K562 (cell line): ENCODE results near the gene NDUFB10. TPM values are rescaled to one million over a fixed set of nuclear protein-coding genes. Genes with fewer than 3 reads are reported as not detected.
A peak's percentile ranks its signal among the peaks of the same experiment; 100 is the strongest.

Source experiments
- ARID1B ChIP-seq: fragments of 450-650 bp; IDR thresholded peaks from 2 replicates; pipeline ENCODE4 v1.6.1; 2016; ENCODE audit warnings: antibody characterized with exemption, mild to moderate bottlenecking, inconsistent platforms
- FOXK2 ChIP-seq, 2 experiments: fragments of 450-650 bp; IDR thresholded peaks in 1 of 2; conservative IDR thresholded peaks in 1 of 2; 2 replicates each; pipeline ENCODE4 v1.6.1; 2016; ENCODE audit warnings: low read depth in 2 of 2, mild to moderate bottlenecking in 1 of 2
- HDAC8 ChIP-seq: fragments of 450-650 bp; IDR thresholded peaks from 2 replicates; pipeline ENCODE4 v1.6.1; 2016; ENCODE audit warnings: mild to moderate bottlenecking, missing genetic modification characterization, moderate library complexity, missing compliant biosample characterization
- MAFF ChIP-seq: IDR thresholded peaks from 2 replicates; pipeline ENCODE4 v1.6.1; 2012; ENCODE audit warnings: low read length, improper control_type of control experiment
- MAFK ChIP-seq: IDR thresholded peaks from 2 replicates; pipeline ENCODE4 v1.6.1; 2011; ENCODE audit warnings: low read length, improper control_type of control experiment
- MYNN ChIP-seq, 2 experiments: sonication (generic); formaldehyde crosslinking in 1 of 2; IDR thresholded peaks; 2 replicates each; pipeline versions ENCODE4 v1.5.0 to v1.6.1; 2016 to 2020; ENCODE audit warnings: antibody characterized with exemption in 1 of 2, missing genetic modification reagents in 1 of 2
- NRF1 ChIP-seq, 2 experiments: fragments of 450-650 bp; IDR thresholded peaks in 1 of 2; conservative IDR thresholded peaks in 1 of 2; 2 replicates each; pipeline ENCODE4 v1.6.1; 2014; ENCODE audit warnings: mild to moderate bottlenecking in 2 of 2
- ZNF77 ChIP-seq: fragments of 250-450 bp; sonication (Bioruptor Pico); IDR thresholded peaks from 2 replicates; pipeline ENCODE4 v1.5.0; 2020
- polyA plus RNA-seq, 8 experiments: library from polyadenylated mRNA; depleted of rRNA in 4 of 8; stranded (reverse) in 5 of 8; unstranded in 3 of 8; fragments of >200 nt; fragmentation: Nextera tagmentation in 2 of 8; fragmentation: Illumina TruSeq in 1 of 8; extraction: Ambion mirVana in 2 of 8; extraction: Trizol in 1 of 8; gene quantifications; 2 replicates each; pipeline versions ENCODE4 v1.2.1 to v1.2.3, GENCODE V29; 2011 to 2014; ENCODE audit warnings: inconsistent platforms in 1 of 8, missing spikeins in 1 of 8
- total RNA-seq, 7 experiments: library from RNA; depleted of rRNA in 6 of 7; stranded (reverse); fragments of >200 nt in 6 of 7; fragmentation: Illumina TruSeq in 2 of 7; extraction: Trizol in 2 of 7; gene quantifications; 2 replicates each; pipeline versions ENCODE4 v1.2.1 to v1.2.3, GENCODE V29; 2011 to 2021; ENCODE audit warnings: low replicate concordance in 1 of 7
- TF ChIP-seq, protein P1 (sequence below): fragments of 450-650 bp; IDR thresholded peaks from 2 replicates; pipeline ENCODE4 v1.6.1; 2016
- TF ChIP-seq, protein P2 (sequence below), 2 experiments: fragments of 200-800 bp in 1 of 2; sonication (Bioruptor generic) in 1 of 2; sonication (generic) in 1 of 2; formaldehyde crosslinking in 1 of 2; IDR thresholded peaks in 1 of 2; conservative IDR thresholded peaks in 1 of 2; 2 replicates each; pipeline versions ENCODE4 v1.5.0 to v1.6.1; 2016 to 2020; ENCODE audit warnings: missing compliant biosample characterization in 1 of 2, missing genetic modification characterization in 1 of 2, missing genetic modification reagents in 1 of 2
- TF ChIP-seq, protein P3 (sequence below), 2 experiments: fragments of 450-650 bp; IDR thresholded peaks; 2 replicates each; pipeline ENCODE4 v1.6.1; 2016; ENCODE audit warnings: mild to moderate bottlenecking in 2 of 2, borderline replicate concordance in 1 of 2, low read depth in 1 of 2, moderate library complexity in 1 of 2
- TF ChIP-seq, protein P4 (sequence below): IDR thresholded peaks from 2 replicates; pipeline ENCODE4 v1.6.1; 2012; ENCODE audit warnings: low read depth, low read length, improper control_type of control experiment, borderline replicate concordance

Gene NDUFB10
- total and polyA plus RNA-seq, 9 of the 15 experiments (the other 6 are each of a cell fraction or from before 2014, with no cell fraction given): 69.3 to 527 (median 161) TPM

DNA sequence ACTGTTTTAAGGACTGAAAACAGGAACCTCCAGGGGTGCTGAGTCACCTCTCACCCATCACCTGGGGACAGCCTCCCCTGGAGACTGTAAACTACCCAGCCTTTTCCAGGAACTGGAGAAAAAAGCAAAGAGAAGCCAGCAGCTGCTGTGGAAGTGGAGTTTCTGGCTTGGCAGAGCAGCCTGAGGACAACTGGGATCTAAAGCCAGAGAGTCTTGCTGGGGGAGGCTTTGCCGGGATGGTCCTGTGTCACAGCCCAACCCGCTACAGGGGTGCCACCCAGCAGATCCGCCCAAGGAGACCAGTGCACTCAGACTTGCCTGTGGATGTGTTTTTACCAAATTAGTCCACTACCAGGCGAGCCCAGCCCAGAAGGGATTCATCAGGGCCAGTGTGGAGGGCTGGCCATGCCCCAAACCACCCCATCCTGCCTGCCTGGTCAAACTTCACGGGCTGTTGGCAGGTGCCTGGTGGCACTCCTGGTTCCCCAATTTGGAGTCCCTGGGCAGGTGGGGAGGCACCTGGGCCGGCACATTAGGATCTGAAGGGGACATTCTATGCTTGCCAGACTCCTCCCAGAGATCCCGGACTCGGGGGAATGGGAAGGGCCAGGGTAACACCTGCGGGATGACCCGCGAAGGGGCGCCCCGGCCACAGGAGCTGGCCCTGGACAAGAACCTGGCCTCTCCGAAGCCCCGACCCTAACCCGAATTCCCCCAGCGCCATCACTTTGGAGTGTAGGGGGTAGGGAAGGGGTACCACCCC lies 17.1 kb upstream of the NDUFB10 start (continued):
- TF ChIP-seq, protein P1, sequence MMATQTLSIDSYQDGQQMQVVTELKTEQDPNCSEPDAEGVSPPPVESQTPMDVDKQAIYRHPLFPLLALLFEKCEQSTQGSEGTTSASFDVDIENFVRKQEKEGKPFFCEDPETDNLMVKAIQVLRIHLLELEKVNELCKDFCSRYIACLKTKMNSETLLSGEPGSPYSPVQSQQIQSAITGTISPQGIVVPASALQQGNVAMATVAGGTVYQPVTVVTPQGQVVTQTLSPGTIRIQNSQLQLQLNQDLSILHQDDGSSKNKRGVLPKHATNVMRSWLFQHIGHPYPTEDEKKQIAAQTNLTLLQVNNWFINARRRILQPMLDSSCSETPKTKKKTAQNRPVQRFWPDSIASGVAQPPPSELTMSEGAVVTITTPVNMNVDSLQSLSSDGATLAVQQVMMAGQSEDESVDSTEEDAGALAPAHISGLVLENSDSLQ: peak; percentile 60; the same call in 1 of the 2 replicates
- TF ChIP-seq MAFK (peak; percentile 82), NRF1 (conservative IDR thresholded peaks at IDR 0.05 in 1 of 2, IDR thresholded peaks at IDR 0.05 in 1 of 2) (0 out of 4 replicates have a peak, but pooled peaks of 1 of the 2 experiments have one; percentile 25), HDAC8 (no peak), MAFF (peak; percentile 90), ARID1B (peak; percentile 68), ZNF77 (CRISPR knock-in tag) (no peak), FOXK2 (conservative IDR thresholded peaks at IDR 0.05 in 1 of 2, IDR thresholded peaks at IDR 0.05 in 1 of 2; ENCODE audit: low read depth in 2 of 2) (peak; percentile 51 to 62; a peak in 2 of 4 replicates), MYNN (IDR thresholded peaks at IDR 0.05) (peak; percentile 62; the same call in 1 of the 2 replicates), MYNN (CRISPR knock-in tag; IDR thresholded peaks at IDR 0.05) (no peak)
- TF ChIP-seq, protein P2, sequence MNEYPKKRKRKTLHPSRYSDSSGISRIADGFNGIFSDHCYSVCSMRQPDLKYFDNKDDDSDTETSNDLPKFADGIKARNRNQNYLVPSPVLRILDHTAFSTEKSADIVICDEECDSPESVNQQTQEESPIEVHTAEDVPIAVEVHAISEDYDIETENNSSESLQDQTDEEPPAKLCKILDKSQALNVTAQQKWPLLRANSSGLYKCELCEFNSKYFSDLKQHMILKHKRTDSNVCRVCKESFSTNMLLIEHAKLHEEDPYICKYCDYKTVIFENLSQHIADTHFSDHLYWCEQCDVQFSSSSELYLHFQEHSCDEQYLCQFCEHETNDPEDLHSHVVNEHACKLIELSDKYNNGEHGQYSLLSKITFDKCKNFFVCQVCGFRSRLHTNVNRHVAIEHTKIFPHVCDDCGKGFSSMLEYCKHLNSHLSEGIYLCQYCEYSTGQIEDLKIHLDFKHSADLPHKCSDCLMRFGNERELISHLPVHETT (CRISPR knock-in tag; conservative IDR thresholded peaks at IDR 0.05 in 1 of 2, IDR thresholded peaks at IDR 0.05 in 1 of 2): 0 out of 4 replicates have a peak, but pooled peaks of 1 of the 2 experiments have one; percentile 22
- TF ChIP-seq, protein P3, sequence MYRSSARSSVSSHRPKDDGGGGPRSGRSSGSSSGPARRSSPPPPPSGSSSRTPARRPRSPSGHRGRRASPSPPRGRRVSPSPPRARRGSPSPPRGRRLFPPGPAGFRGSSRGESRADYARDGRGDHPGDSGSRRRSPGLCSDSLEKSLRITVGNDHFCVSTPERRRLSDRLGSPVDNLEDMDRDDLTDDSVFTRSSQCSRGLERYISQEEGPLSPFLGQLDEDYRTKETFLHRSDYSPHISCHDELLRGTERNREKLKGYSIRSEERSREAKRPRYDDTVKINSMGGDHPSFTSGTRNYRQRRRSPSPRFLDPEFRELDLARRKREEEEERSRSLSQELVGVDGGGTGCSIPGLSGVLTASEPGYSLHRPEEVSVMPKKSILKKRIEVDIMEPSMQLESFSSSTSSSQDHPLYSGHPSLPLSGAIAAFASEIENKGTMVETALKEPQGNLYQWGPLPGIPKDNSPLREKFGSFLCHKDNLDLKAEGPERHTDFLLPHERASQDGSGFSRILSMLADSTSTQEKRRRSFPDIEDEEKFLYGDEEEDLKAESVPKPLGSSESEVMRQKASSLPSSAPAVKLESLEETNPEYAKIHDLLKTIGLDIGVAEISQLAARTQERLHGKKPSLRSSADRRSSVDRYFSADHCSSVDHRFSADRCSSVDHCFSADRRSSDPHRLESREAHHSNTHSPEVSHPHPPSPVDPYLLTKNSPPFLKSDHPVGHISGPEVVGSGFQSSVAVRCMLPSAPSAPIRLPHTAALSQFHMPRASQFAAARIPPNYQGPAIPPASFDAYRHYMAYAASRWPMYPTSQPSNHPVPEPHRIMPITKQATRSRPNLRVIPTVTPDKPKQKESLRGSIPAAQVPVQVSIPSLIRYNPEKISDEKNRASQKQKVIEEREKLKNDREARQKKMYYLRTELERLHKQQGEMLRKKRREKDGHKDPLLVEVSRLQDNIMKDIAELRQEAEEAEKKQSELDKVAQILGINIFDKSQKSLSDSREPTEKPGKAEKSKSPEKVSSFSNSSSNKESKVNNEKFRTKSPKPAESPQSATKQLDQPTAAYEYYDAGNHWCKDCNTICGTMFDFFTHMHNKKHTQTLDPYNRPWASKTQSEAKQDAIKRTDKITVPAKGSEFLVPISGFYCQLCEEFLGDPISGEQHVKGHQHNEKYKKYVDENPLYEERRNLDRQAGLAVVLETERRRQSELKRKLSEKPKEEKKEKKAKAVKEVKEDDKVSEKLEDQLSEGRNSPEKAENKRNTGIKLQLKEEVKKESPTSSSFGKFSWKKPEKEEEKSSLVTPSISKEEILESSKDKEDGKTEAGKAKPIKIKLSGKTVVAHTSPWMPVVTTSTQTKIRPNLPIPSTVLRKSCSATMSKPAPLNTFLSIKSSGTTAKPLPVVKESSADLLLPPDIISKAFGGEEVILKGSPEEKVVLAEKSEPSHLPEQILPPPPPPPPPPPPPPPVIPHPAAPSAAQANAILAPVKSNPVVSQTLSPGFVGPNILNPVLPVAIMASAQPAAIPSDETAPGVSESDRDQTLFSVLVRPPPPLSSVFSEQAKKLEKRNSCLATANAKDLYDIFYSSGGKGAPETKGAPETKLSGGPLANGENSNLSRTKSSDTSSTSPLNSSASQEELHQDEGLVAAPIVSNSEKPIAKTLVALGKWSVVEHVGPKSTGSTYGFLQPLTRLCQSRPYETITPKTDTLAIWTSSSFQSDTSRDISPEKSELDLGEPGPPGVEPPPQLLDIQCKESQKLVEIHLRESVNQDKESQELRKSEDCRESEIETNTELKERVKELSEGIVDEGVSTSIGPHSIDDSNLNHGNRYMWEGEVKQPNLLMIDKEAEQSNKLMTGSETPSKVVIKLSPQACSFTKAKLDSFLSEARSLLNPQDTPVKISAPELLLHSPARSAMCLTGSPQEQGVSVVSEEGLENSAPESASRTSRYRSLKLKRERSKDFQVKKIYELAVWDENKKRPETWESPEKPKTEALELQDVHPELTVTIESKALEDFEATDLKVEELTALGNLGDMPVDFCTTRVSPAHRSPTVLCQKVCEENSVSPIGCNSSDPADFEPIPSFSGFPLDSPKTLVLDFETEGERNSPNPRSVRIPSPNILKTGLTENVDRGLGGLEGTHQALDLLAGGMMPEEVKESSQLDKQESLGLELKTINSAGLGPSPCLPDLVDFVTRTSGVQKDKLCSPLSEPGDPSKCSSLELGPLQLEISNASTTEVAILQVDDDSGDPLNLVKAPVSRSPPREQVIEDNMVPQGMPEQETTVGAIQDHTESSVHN (IDR thresholded peaks at IDR 0.05; ENCODE audit: borderline replicate concordance in 1 of 2, low read depth in 1 of 2): 0 out of 4 replicates have a peak, but pooled peaks of 1 of the 2 experiments have one; percentile 37
- TF ChIP-seq, protein P4, sequence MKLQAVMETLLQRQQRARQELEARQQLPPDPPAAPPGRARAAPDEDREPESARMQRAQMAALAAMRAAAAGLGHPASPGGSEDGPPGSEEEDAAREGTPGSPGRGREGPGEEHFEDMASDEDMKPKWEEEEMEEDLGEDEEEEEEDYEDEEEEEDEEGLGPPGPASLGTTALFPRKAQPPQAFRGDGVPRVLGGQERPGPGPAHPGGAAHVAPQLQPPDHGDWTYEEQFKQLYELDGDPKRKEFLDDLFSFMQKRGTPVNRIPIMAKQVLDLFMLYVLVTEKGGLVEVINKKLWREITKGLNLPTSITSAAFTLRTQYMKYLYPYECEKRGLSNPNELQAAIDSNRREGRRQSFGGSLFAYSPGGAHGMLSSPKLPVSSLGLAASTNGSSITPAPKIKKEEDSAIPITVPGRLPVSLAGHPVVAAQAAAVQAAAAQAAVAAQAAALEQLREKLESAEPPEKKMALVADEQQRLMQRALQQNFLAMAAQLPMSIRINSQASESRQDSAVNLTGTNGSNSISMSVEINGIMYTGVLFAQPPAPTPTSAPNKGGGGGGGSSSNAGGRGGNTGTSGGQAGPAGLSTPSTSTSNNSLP: no peak
